ENCODE data around the gene IFNGR2. TPM values are rescaled to one million over a fixed set of nuclear protein-coding genes. Genes with fewer than 3 reads are reported as not detected.

IFNGR2 gene
- total RNA-seq, 1 donor from 2014 or later: 55.6 TPM

DNA sequence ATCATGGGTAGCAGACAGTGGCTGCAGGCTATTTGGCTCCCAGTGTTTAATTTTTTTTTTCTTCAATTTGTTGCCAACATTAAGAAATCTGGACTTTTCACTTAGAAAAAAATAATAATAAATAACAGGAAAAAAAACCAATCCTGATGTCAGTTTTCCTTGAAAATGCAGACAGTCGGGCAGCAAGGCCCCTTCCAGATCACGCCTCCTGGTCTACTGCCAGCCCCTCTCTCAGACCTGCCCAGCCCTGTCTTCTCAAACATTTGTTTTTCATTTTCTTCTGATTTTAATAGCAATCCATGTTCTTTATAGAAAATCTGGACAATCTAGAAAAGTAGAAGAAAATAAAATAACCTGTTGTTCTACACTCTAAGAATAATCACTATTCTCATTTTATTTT, 15.5 kb downstream of the IFNGR2 start:
- Mint-ChIP-seq H3K27ac (ENCODE audit: unreplicated experiment) (peak overlapping the region; percentile 29), H3K4me1 (ENCODE audit: unreplicated experiment) (peaks cover 23% of the 10 kb centered on the region), H3K27me3 (ENCODE audit: unreplicated experiment) (no peaks in the 10 kb centered on the region), H3K36me3 (ENCODE audit: unreplicated experiment) (peaks cover 36% of the 10 kb centered on the region), H3K9me3 (ENCODE audit: unreplicated experiment) (no peaks in the 10 kb centered on the region), H3K4me3 (ENCODE audit: unreplicated experiment) (no peak overlapping the region)
- TF ChIP-seq, protein P1, sequence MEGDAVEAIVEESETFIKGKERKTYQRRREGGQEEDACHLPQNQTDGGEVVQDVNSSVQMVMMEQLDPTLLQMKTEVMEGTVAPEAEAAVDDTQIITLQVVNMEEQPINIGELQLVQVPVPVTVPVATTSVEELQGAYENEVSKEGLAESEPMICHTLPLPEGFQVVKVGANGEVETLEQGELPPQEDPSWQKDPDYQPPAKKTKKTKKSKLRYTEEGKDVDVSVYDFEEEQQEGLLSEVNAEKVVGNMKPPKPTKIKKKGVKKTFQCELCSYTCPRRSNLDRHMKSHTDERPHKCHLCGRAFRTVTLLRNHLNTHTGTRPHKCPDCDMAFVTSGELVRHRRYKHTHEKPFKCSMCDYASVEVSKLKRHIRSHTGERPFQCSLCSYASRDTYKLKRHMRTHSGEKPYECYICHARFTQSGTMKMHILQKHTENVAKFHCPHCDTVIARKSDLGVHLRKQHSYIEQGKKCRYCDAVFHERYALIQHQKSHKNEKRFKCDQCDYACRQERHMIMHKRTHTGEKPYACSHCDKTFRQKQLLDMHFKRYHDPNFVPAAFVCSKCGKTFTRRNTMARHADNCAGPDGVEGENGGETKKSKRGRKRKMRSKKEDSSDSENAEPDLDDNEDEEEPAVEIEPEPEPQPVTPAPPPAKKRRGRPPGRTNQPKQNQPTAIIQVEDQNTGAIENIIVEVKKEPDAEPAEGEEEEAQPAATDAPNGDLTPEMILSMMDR (IDR thresholded peaks at IDR 0.05): no peak
- DNase-seq (ENCODE audit: extremely low spot score, unreplicated experiment): no peak

DNA sequence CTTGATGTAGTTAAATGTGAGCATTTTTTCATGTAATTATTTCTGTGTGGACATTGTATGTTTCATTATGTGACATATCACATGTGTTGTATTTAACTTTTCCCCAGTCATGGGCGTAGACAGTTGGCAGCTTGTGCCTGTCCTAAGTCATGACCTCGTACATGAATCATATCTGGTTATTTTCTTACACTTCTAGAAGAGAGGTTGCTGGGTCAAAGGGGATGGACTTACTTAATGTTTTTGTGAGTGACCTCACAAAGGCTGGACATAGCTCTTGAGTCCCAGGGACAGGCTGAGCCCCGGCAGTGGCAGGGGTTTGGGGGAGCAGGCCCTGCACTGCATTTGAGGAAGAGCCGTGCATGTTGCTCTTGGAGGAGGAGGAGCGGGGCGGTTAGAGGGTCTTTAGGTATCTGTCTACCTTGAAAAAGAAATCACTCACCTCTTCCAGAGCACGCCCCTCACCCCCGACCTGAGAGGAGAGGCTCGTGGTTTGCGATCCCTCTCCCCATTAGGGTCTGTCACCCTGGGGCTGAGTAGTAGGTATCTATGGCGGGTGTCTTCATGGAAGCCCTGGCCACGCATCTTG, 16.4 kb downstream of the IFNGR2 start:
- Mint-ChIP-seq H3K4me1 (ENCODE audit: unreplicated experiment) (peaks cover 23% of the 10 kb centered on the region), H3K36me3 (ENCODE audit: unreplicated experiment) (peaks cover 45% of the 10 kb centered on the region), H3K27me3 (ENCODE audit: unreplicated experiment) (no peaks in the 10 kb centered on the region), H3K9me3 (ENCODE audit: unreplicated experiment) (no peaks in the 10 kb centered on the region), H3K27ac (ENCODE audit: unreplicated experiment) (peak overlapping the region; percentile 79), H3K4me3 (ENCODE audit: unreplicated experiment) (no peak overlapping the region)
- no peak for DNase-seq (ENCODE audit: extremely low spot score, unreplicated experiment)
- TF ChIP-seq, protein P1 (IDR thresholded peaks at IDR 0.05): no peak

DNA sequence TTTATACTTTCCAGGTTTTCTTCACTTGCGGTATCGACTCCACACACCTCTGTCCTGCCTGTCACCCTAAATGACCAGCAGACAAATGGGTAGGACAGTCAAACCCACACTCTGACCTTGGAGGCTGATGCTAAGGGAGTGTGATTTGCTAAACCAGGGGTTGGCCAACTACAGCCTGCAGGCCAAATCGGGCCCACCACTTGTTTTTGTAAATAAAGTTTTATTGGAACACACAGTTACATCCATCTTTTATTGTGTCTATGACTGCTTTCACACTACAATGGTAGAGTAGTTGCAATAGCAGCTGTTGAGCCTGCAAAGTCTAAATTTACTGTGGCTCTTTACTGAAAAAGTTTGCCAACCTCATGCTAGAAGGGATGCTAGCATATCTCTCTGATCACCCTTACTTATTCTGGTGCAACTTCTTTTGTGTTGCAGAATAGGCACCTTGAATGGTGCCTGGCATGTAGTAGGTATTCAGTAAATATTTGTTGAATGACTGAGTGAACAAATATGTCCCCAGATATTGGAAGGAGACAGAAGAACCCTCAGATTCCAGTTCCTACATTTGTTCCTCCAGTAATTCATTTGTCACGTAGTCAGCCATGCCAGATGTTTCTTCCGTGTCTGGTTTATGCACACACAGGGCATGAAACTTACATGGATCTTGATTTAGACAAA, 18.6 kb downstream of the IFNGR2 start:
- Mint-ChIP-seq H3K27ac (ENCODE audit: unreplicated experiment) (no peak overlapping the region), H3K4me1 (ENCODE audit: unreplicated experiment) (peaks cover 23% of the 10 kb centered on the region), H3K36me3 (ENCODE audit: unreplicated experiment) (peaks cover 45% of the 10 kb centered on the region), H3K9me3 (ENCODE audit: unreplicated experiment) (no peaks in the 10 kb centered on the region), H3K27me3 (ENCODE audit: unreplicated experiment) (no peaks in the 10 kb centered on the region), H3K4me3 (ENCODE audit: unreplicated experiment) (no peak overlapping the region)
- DNase-seq (ENCODE audit: extremely low spot score, unreplicated experiment): no peak
- TF ChIP-seq, protein P1 (IDR thresholded peaks at IDR 0.05): no peak

DNA sequence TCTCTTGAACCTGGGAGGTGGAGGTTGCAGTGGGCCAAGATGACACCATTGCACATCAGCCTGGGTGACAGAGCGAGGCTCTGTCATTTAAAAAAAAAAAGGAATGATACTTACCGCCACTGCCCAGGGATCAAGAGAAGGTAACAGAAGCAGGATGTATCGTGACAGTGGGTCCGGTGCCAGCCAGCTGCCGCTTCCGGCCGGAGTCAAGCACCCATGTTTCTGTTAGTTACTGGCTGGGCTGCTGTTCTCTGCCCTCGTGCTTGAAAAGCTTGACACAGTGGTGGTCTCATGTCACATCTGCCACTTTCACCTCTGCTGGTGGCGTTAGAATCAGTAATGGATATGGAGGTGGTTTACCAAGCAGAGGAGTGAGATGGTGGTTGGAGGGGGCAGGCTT, 21.0 kb downstream of the IFNGR2 start:
- Mint-ChIP-seq H3K36me3 (ENCODE audit: unreplicated experiment) (peaks cover 60% of the 10 kb centered on the region), H3K4me1 (ENCODE audit: unreplicated experiment) (peaks cover 19% of the 10 kb centered on the region), H3K27ac (ENCODE audit: unreplicated experiment) (no peak overlapping the region), H3K4me3 (ENCODE audit: unreplicated experiment) (no peak overlapping the region), H3K9me3 (ENCODE audit: unreplicated experiment) (no peaks in the 10 kb centered on the region), H3K27me3 (ENCODE audit: unreplicated experiment) (no peaks in the 10 kb centered on the region)
- no peak for DNase-seq (ENCODE audit: extremely low spot score, unreplicated experiment)
- TF ChIP-seq, protein P1 (IDR thresholded peaks at IDR 0.05): no peak

DNA sequence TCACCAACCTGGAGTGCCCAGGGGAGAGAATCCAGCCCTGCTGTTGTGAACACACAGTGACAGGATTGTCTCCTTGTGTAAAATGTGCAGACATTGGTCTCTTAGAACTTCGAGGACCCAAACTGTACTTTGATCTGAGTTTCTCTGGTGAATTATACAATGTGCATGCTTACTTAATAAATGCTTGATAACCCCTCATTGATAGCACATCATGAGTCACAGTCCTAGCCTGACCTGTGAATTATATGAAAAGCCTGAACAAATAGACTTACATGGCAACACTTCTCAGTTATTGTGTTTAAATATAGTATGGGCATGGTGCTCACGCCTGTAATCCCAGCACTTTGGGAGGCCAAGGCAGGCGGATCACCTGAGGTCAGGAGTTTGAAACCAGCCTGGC, 22.6 kb downstream of the IFNGR2 start:
- no peak overlapping the region for H3K27ac Mint-ChIP-seq (ENCODE audit: unreplicated experiment)
- no peaks in the 10 kb centered on the region for H3K27me3 Mint-ChIP-seq (ENCODE audit: unreplicated experiment)
- peaks cover 14% of the 10 kb centered on the region for H3K4me1 Mint-ChIP-seq (ENCODE audit: unreplicated experiment)
- peaks cover 51% of the 10 kb centered on the region for H3K36me3 Mint-ChIP-seq (ENCODE audit: unreplicated experiment)
- no peak overlapping the region for H3K4me3 Mint-ChIP-seq (ENCODE audit: unreplicated experiment)
- no peak for DNase-seq (ENCODE audit: extremely low spot score, unreplicated experiment)
- TF ChIP-seq, protein P1 (IDR thresholded peaks at IDR 0.05): no peak
- no peaks in the 10 kb centered on the region for H3K9me3 Mint-ChIP-seq (ENCODE audit: unreplicated experiment)

All from osteocyte (in vitro differentiated cells).